ENCODE data around the gene MPL.
A peak's percentile ranks its signal among the peaks of the same experiment; 100 is the strongest.
"Not testable (repeated sequence)": the region's sequence is repeated elsewhere in the genome, so short reads cannot be mapped to it uniquely, and the experiment has no call there.

The MPL gene

GRCh38 chr1:43358121-43358745 lies 20.6 kb downstream of the MPL start:
- no peak for DNase-seq

GRCh38 chr1:43358746-43359693 lies 21.4 kb downstream of the MPL start, which contains the start of gene CDC20:
Gene CDC20, plus strand, starts transcription at chr1:43358981. Its CDS starts 235 bp downstream, at chr1:43359216.
- DNase-seq, result peak; percentile 99

- DNase-seq, result no peak
Measured at GRCh38 chr1:43359696-43360095, 22.1 kb downstream of the MPL start.

GRCh38 chr1:43360616-43361015 lies 23.0 kb downstream of the MPL start:
- DNase-seq, result no peak

- no peak for DNase-seq
Measured at GRCh38 chr1:43363283-43363934, 25.8 kb downstream of the MPL start.

- DNase-seq, result no peak
Measured at GRCh38 chr1:43363935-43364525, 26.4 kb downstream of the MPL start.

- DNase-seq, result no peak
Measured at GRCh38 chr1:43365678-43366077, 28.1 kb downstream of the MPL start.

- DNase-seq, result no peak
Measured at GRCh38 chr1:43366179-43366578, 28.6 kb downstream of the MPL start.

- no peak for DNase-seq
Measured at GRCh38 chr1:43366601-43367025, 29.0 kb downstream of the MPL start.

- DNase-seq, result no peak
Measured at GRCh38 chr1:43367026-43367903, 29.6 kb downstream of the MPL start.

GRCh38 chr1:43367904-43368645 lies 30.5 kb downstream of the MPL start, which contains the start of gene ELOVL1:
Gene ELOVL1, minus strand, starts transcription at chr1:43368011. Its CDS starts 2,402 bp downstream, at chr1:43365609.
- peak; percentile 92 for DNase-seq

- no peak for DNase-seq
Measured at GRCh38 chr1:43368646-43369020, 31.0 kb downstream of the MPL start.

GRCh38 chr1:43369779-43370178 lies 32.2 kb downstream of the MPL start:
- DNase-seq, result not testable (repeated sequence)

- DNase-seq, result no peak
Measured at GRCh38 chr1:43370564-43370963, 32.9 kb downstream of the MPL start.

GRCh38 chr1:43372172-43372571 lies 34.6 kb downstream of the MPL start:
- DNase-seq, result no peak

GRCh38 chr1:43373066-43373940 lies 35.7 kb downstream of the MPL start:
- DNase-seq, result no peak

GRCh38 chr1:43376723-43377235 lies 39.2 kb downstream of the MPL start:
- no peak for DNase-seq

GRCh38 chr1:43377831-43378230 lies 40.2 kb downstream of the MPL start:
- no peak for DNase-seq

GRCh38 chr1:43379476-43379875 lies 41.9 kb downstream of the MPL start:
- DNase-seq, result no peak

- DNase-seq, result no peak
Measured at GRCh38 chr1:43381612-43382011, 44.0 kb downstream of the MPL start.

Measured in right forelimb (tissue), 1 donor.